ENCODE measurements around the gene SLC9C1. TPM values are rescaled to one million over a fixed set of nuclear protein-coding genes. Genes with fewer than 3 reads are reported as not detected.

Gene SLC9C1
- total RNA-seq, 1 experiment from 2014 or later = not detected

GRCh38 chr3:112260563-112260962 is 33.5 kb downstream of the SLC9C1 start:
- no TSS peak for BruUV-seq (replicated peaks)
- no peak overlapping the region for H3K4me3 ChIP-seq (ENCODE audit: low read depth, low read length, poor library complexity, severe bottlenecking)
- H3K9me3 ChIP-seq (ENCODE audit: low read depth, low read length, poor library complexity, severe bottlenecking) = no peaks in the 10 kb centered on the region
- ChIA-PET CTCF (no interaction called here), POLR2A (ENCODE audit: low non-redundant PET) (no interaction called here)
- no peaks in the 10 kb centered on the region for H3K36me3 ChIP-seq (ENCODE audit: insufficient read depth, low read length, poor library complexity, severe bottlenecking)
- no peaks in the 10 kb centered on the region for H3K4me1 ChIP-seq (ENCODE audit: insufficient read depth, low read length, poor library complexity, severe bottlenecking)
- H3K27ac ChIP-seq (ENCODE audit: low read depth, low read length, poor library complexity, severe bottlenecking) = no peak overlapping the region
- no peak for DNase-seq (ENCODE audit: low spot score)
- peaks cover 8% of the 10 kb centered on the region for H3K27me3 ChIP-seq (replicated peaks; ENCODE audit: insufficient read depth, low read depth, low read length, poor library complexity)
- intact Hi-C loops (cut with micrococcal nuclease; ENCODE audit: unreplicated experiment) = no loop called here
- TF ChIP-seq, protein P1, sequence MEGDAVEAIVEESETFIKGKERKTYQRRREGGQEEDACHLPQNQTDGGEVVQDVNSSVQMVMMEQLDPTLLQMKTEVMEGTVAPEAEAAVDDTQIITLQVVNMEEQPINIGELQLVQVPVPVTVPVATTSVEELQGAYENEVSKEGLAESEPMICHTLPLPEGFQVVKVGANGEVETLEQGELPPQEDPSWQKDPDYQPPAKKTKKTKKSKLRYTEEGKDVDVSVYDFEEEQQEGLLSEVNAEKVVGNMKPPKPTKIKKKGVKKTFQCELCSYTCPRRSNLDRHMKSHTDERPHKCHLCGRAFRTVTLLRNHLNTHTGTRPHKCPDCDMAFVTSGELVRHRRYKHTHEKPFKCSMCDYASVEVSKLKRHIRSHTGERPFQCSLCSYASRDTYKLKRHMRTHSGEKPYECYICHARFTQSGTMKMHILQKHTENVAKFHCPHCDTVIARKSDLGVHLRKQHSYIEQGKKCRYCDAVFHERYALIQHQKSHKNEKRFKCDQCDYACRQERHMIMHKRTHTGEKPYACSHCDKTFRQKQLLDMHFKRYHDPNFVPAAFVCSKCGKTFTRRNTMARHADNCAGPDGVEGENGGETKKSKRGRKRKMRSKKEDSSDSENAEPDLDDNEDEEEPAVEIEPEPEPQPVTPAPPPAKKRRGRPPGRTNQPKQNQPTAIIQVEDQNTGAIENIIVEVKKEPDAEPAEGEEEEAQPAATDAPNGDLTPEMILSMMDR (conservative IDR thresholded peaks at IDR 0.05; ENCODE audit: low read depth, low read length) = no peak
- no peak for TF ChIP-seq EZH2 (IDR thresholded peaks at IDR 0.05; ENCODE audit: borderline replicate concordance, low read depth, low read length, poor library complexity, severe bottlenecking)

DNA sequence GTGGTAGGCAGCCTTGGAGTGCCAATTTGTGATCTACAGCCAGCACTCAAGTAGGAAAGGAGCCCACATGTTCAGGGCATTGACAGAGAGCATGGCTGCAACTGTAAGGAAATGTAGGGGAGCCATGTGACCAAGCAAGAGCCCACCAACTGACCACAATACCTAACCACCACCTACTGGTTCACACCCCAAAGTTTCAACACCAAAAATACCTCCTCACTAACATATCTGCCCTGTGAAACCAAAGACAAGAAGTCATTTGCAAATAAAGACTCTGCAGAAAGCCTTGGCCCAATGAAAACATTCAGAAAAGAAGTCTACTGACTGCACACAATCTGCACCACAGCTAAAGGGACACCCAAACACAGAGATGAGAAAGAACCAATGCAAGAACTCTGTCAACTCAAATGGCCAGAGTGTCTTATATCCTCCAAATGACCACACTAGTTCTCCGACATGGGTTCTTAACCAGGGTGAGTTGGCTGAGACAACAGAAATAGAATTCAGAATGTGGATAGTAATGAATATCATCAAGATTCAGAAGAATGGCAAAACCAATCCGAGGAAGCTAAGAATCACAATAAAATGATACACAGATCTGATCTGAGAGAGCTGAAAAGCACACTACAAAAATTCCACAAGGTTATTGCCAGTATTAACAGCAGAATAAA is 40.6 kb downstream of the SLC9C1 start:
- Histone ChIP-seq H3K36me3 (ENCODE audit: insufficient read depth, low read length, poor library complexity, severe bottlenecking) (no peaks in the 10 kb centered on the region), H3K27ac (ENCODE audit: low read depth, low read length, poor library complexity, severe bottlenecking) (no peak overlapping the region), H3K27me3 (replicated peaks; ENCODE audit: insufficient read depth, low read depth, low read length, poor library complexity) (no peaks in the 10 kb centered on the region), H3K9me3 (ENCODE audit: low read depth, low read length, poor library complexity, severe bottlenecking) (no peaks in the 10 kb centered on the region), H3K4me1 (ENCODE audit: insufficient read depth, low read length, poor library complexity, severe bottlenecking) (no peaks in the 10 kb centered on the region), H3K4me3 (ENCODE audit: low read depth, low read length, poor library complexity, severe bottlenecking) (no peak overlapping the region)
- no peak for TF ChIP-seq EZH2 (IDR thresholded peaks at IDR 0.05; ENCODE audit: borderline replicate concordance, low read depth, low read length, poor library complexity, severe bottlenecking)
- TF ChIP-seq, protein P1 (conservative IDR thresholded peaks at IDR 0.05; ENCODE audit: low read depth, low read length) = no peak
- intact Hi-C loops (cut with micrococcal nuclease; ENCODE audit: unreplicated experiment) = no loop called here
- BruUV-seq (replicated peaks) = no TSS peak
- DNase-seq (ENCODE audit: low spot score) = no peak
- POLR2A ChIA-PET (ENCODE audit: low non-redundant PET) = no interaction called here
- CTCF ChIA-PET = no interaction called here

- Histone ChIP-seq H3K4me1 (ENCODE audit: insufficient read depth, low read length, poor library complexity, severe bottlenecking) (no peaks in the 10 kb centered on the region), H3K27me3 (replicated peaks; ENCODE audit: insufficient read depth, low read depth, low read length, poor library complexity) (peaks cover 4% of the 10 kb centered on the region), H3K27ac (ENCODE audit: low read depth, low read length, poor library complexity, severe bottlenecking) (no peak overlapping the region), H3K4me3 (ENCODE audit: low read depth, low read length, poor library complexity, severe bottlenecking) (no peak overlapping the region), H3K36me3 (ENCODE audit: insufficient read depth, low read length, poor library complexity, severe bottlenecking) (no peaks in the 10 kb centered on the region), H3K9me3 (ENCODE audit: low read depth, low read length, poor library complexity, severe bottlenecking) (no peaks in the 10 kb centered on the region)
- POLR2A ChIA-PET (ENCODE audit: low non-redundant PET) = no interaction called here
- CTCF ChIA-PET = no interaction called here
- no peak for DNase-seq (ENCODE audit: low spot score)
- no TSS peak for BruUV-seq (replicated peaks)
- intact Hi-C loops (cut with micrococcal nuclease; ENCODE audit: unreplicated experiment) = no loop called here
- TF ChIP-seq EZH2 (IDR thresholded peaks at IDR 0.05; ENCODE audit: borderline replicate concordance, low read depth, low read length, poor library complexity, severe bottlenecking) = no peak
- TF ChIP-seq, protein P1 (conservative IDR thresholded peaks at IDR 0.05; ENCODE audit: low read depth, low read length) = no peak
Observed at GRCh38 chr3:112247900-112248299, 46.1 kb downstream of the SLC9C1 start.

Data from A673 (cell line).